ENCODE results near the gene DIPK1C. TPM values are rescaled to one million over a fixed set of nuclear protein-coding genes. Genes with fewer than 3 reads are reported as not detected.

Gene DIPK1C
- total RNA-seq, 3 donors from 2014 or later: 0.14 to 0.98 TPM; not detected in 1

- DNase-seq (no peak), ATAC-seq (no peak)
- no peaks in the 10 kb centered on the region for H3K36me3 ChIP-seq (ENCODE audit: low read depth)
- TF ChIP-seq CTCF (IDR thresholded peaks at IDR 0.05): no peak
- H3K4me1 ChIP-seq (ENCODE audit: low read depth): no peaks in the 10 kb centered on the region
- no peak overlapping the region for H3K4me3 ChIP-seq
- H3K9me3 ChIP-seq: no peaks in the 10 kb centered on the region
- intact Hi-C loops (cut with DNase I, micrococcal nuclease): no loop called here
These were observed 28.0 kb downstream of the DIPK1C start for GRCh38 chr18:74429096-74429495.

- Histone ChIP-seq H3K4me3 (no peak overlapping the region), H3K4me1 (ENCODE audit: low read depth) (no peaks in the 10 kb centered on the region), H3K36me3 (ENCODE audit: low read depth) (no peaks in the 10 kb centered on the region), H3K9me3 (no peaks in the 10 kb centered on the region)
- DNase-seq: no peak
- intact Hi-C loops (cut with DNase I, micrococcal nuclease): no loop called here
- no peak for TF ChIP-seq CTCF (IDR thresholded peaks at IDR 0.05)
- ATAC-seq: no peak
These were observed 29.5 kb downstream of the DIPK1C start for GRCh38 chr18:74427442-74428112.

GRCh38 chr18:74425876-74426275, 31.2 kb downstream of the DIPK1C start:
- no peak for ATAC-seq
- no peak for TF ChIP-seq CTCF (IDR thresholded peaks at IDR 0.05)

GRCh38 chr18:74425161-74425560, 31.9 kb downstream of the DIPK1C start:
- Histone ChIP-seq H3K36me3 (ENCODE audit: low read depth) (no peaks in the 10 kb centered on the region), H3K4me1 (ENCODE audit: low read depth) (no peaks in the 10 kb centered on the region), H3K4me3 (no peak overlapping the region), H3K9me3 (no peaks in the 10 kb centered on the region)
- ATAC-seq (no peak), DNase-seq (no peak)
- intact Hi-C loops (cut with DNase I, micrococcal nuclease): no loop called here
- no peak for TF ChIP-seq CTCF (IDR thresholded peaks at IDR 0.05)

More at GRCh38 chr18:74425876-74426275, 31.2 kb downstream of the DIPK1C start:
- DNase-seq: no peak
- no peaks in the 10 kb centered on the region for H3K9me3 ChIP-seq
- H3K36me3 ChIP-seq (ENCODE audit: low read depth): no peaks in the 10 kb centered on the region
- H3K4me1 ChIP-seq (ENCODE audit: low read depth): no peaks in the 10 kb centered on the region
- H3K4me3 ChIP-seq: no peak overlapping the region
- intact Hi-C loops (cut with DNase I, micrococcal nuclease): no loop called here

- ATAC-seq (no peak), DNase-seq (no peak)
- Histone ChIP-seq H3K9me3 (no peaks in the 10 kb centered on the region), H3K4me3 (no peak overlapping the region), H3K4me1 (ENCODE audit: low read depth) (no peaks in the 10 kb centered on the region), H3K36me3 (ENCODE audit: low read depth) (no peaks in the 10 kb centered on the region)
- intact Hi-C loops (cut with DNase I, micrococcal nuclease): no loop called here
- no peak for TF ChIP-seq CTCF (IDR thresholded peaks at IDR 0.05)
These were observed 34.6 kb downstream of the DIPK1C start for GRCh38 chr18:74422541-74422940.

- no peak for ATAC-seq
- Histone ChIP-seq H3K4me1 (ENCODE audit: low read depth) (no peaks in the 10 kb centered on the region), H3K9me3 (no peaks in the 10 kb centered on the region), H3K4me3 (no peak overlapping the region), H3K36me3 (ENCODE audit: low read depth) (no peaks in the 10 kb centered on the region)
- intact Hi-C loops (cut with DNase I, micrococcal nuclease): no loop called here
- TF ChIP-seq CTCF (IDR thresholded peaks at IDR 0.05): no peak
- DNase-seq: no peak
These were observed 36.2 kb downstream of the DIPK1C start for GRCh38 chr18:74420926-74421325.
